Esophagus squamous epithelium (tissue), 5 donors: ENCODE data around the gene DDR2. TPM values are rescaled to one million over a fixed set of nuclear protein-coding genes. Genes with fewer than 3 reads are reported as not detected.

ENCODE experiments used
- DNase-seq: peaks from one replicate; lab custom pipeline; 2025; lab: John Stamatoyannopoulos, UW
- H3K27ac ChIP-seq, 4 donors: fragments of 200-600 bp; sonication (generic); one replicate each; pipeline ENCODE4 v1.5.1; 2016 to 2019; ENCODE audit warnings: mild to moderate bottlenecking in 1 of 4
- H3K27me3 ChIP-seq, 4 donors: fragments of 200-600 bp; sonication (generic); 1 replicate in 3 of 4; 2 replicates in 1 of 4; pipeline versions ENCODE4 v1.5.1 to v1.6.0; 2017 to 2021; ENCODE audit warnings: antibody characterized with exemption in 1 of 4
- H3K36me3 ChIP-seq, 3 donors: fragments of 200-600 bp; sonication (generic); one replicate each; pipeline ENCODE4 v1.5.1; 2016 to 2019
- H3K4me1 ChIP-seq, 3 donors: fragments of 200-600 bp; sonication (generic); one replicate each; pipeline ENCODE4 v1.5.1; 2017 to 2019
- H3K4me3 ChIP-seq, 4 donors: fragments of 200-600 bp; sonication (generic); 1 replicate in 3 of 4; 2 replicates in 1 of 4; pipeline ENCODE4 v1.5.1; 2016 to 2019; ENCODE audit warnings: mild to moderate bottlenecking in 2 of 4, moderate library complexity in 1 of 4
- H3K9me3 ChIP-seq, 3 donors: fragments of 200-600 bp; sonication (generic); one replicate each; pipeline ENCODE4 v1.5.1; 2016 to 2019
- POLR2A ChIP-seq, 4 donors: fragments of 450-650 bp; IDR thresholded peaks; one replicate each; pipeline ENCODE4 v1.6.1; 2017; ENCODE audit warnings: antibody characterized with exemption in 4 of 4, mild to moderate bottlenecking in 4 of 4, moderate library complexity in 3 of 4
- WGBS, 2 donors: methylation state at CpG; one replicate each; pipeline ENCODE4 v1.1.5; 2018; 5-methylcytosine and 5-hydroxymethylcytosine counted together
- intact Hi-C: fragments of 100-400 bp; cut with DNase I; formaldehyde crosslinking; loops from one replicate; pipeline ENCODE4 v1.15.0; 2022
- total RNA-seq, 4 donors: library from RNA; depleted of rRNA; stranded (reverse); fragments of >200 nt; gene quantifications; one replicate each; pipeline ENCODE4 v1.1.0, GENCODE V29; 2016
- TF ChIP-seq, protein P1 (sequence below), 6 experiments: fragments of 450-650 bp in 4 of 6; fragments of 200-600 bp in 2 of 6; sonication (generic) in 2 of 6; IDR thresholded peaks; one replicate each; pipeline ENCODE4 v1.5.1; 2016 to 2019; ENCODE audit warnings: antibody characterized with exemption in 6 of 6, mild to moderate bottlenecking in 4 of 6, moderate library complexity in 4 of 6
- donor health status: DM: yes; HTN: yes; CAD: no.

The DDR2 gene
- total RNA-seq, 4 donors from 2014 or later = 1.5 to 88.1 (median 15.9) TPM

DNA sequence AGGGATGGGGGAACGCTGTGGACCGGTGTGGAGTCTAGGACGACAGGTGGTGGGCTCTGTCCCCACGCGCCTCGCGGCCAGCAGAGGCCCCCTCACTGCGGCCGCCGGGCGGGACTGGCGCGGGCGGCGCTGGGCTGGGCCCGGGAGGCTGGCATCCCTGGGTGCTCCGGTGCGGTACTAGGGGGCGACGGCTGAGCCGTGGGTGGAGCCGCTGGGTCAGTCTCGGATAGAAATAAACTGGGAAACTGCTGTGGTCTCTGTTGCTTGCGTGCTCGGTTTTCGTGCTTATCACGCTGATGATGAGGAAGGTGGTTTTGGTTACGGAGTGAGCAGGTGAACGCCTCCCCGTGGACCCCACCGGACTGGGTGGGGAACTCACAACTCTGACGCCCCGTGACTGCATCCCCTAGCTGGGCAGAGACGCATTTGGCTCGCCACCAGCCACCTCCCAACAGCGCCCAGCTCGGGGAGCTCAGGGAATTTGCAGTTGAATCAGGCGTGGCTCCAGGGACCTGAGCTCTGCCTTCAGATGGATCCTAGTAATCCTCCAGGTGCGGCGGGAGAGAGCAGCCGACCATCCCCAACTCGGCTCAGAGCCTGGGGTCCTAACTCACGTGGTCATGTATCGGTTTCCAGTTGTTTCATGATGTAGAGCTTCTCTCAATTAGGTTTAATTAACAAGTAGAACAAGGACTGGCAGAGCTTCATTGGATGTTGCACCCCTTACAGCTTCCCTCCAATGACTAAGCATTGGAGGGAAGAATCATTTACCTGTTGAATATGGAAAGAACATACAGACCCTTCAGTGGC lies 190.3 kb downstream of the DDR2 start:
- 13 to 15% methylated on average over 11 to 17 of the region's 44 CpGs for WGBS, 2 donors
- Histone ChIP-seq H3K4me1 (peaks cover 5 to 14% (median 6%) of the 10 kb centered on the region in 3 donors), H3K27ac (no peak overlapping the region), H3K36me3 (no peaks in the 10 kb centered on the region), H3K9me3 (no peaks in the 10 kb centered on the region), H3K4me3 (peak overlapping the region; percentile 18 to 64 (median 33)), H3K27me3 (peaks cover 0 to 19% (median 0%) of the 10 kb centered on the region in 4 donors)
- intact Hi-C loops = no loop called here
- no peak for TF ChIP-seq POLR2A (IDR thresholded peaks at IDR 0.05)
- TF ChIP-seq, protein P1, sequence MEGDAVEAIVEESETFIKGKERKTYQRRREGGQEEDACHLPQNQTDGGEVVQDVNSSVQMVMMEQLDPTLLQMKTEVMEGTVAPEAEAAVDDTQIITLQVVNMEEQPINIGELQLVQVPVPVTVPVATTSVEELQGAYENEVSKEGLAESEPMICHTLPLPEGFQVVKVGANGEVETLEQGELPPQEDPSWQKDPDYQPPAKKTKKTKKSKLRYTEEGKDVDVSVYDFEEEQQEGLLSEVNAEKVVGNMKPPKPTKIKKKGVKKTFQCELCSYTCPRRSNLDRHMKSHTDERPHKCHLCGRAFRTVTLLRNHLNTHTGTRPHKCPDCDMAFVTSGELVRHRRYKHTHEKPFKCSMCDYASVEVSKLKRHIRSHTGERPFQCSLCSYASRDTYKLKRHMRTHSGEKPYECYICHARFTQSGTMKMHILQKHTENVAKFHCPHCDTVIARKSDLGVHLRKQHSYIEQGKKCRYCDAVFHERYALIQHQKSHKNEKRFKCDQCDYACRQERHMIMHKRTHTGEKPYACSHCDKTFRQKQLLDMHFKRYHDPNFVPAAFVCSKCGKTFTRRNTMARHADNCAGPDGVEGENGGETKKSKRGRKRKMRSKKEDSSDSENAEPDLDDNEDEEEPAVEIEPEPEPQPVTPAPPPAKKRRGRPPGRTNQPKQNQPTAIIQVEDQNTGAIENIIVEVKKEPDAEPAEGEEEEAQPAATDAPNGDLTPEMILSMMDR (IDR thresholded peaks at IDR 0.05) = no peak
- no peak for DNase-seq

DNA sequence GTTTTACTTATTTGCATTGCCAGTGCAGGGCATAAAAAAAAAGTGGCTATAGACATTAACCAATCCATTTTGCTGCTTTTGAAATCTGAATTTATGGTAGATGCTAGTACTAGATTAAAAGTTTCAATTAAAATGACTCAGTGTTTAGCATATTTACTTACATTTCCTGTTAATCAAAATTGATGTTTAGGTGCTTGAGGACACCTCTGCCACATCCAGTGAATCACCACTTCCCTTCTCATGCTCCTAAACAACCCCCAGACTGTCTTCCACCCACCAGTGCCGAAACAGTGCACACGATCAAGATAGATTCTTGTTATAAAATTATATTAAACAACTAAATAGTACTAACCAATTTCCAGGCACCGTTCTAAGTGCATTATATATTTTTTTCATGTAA lies 191.0 kb downstream of the DDR2 start:
- H3K4me3 ChIP-seq = no peak overlapping the region
- intact Hi-C loops = no loop called here
- TF ChIP-seq POLR2A (IDR thresholded peaks at IDR 0.05) = no peak
- TF ChIP-seq, protein P1 (IDR thresholded peaks at IDR 0.05) = no peak
- 73 to 80% methylated on average over 3 of the region's 3 CpGs for WGBS, 2 donors
- H3K9me3 ChIP-seq = no peaks in the 10 kb centered on the region
- H3K36me3 ChIP-seq = no peaks in the 10 kb centered on the region
- H3K4me1 ChIP-seq = peaks cover 5 to 14% (median 6%) of the 10 kb centered on the region in 3 donors
- no peak overlapping the region for H3K27ac ChIP-seq
- no peak for DNase-seq
- H3K27me3 ChIP-seq = peaks cover 0 to 19% (median 0%) of the 10 kb centered on the region in 4 donors

DNA sequence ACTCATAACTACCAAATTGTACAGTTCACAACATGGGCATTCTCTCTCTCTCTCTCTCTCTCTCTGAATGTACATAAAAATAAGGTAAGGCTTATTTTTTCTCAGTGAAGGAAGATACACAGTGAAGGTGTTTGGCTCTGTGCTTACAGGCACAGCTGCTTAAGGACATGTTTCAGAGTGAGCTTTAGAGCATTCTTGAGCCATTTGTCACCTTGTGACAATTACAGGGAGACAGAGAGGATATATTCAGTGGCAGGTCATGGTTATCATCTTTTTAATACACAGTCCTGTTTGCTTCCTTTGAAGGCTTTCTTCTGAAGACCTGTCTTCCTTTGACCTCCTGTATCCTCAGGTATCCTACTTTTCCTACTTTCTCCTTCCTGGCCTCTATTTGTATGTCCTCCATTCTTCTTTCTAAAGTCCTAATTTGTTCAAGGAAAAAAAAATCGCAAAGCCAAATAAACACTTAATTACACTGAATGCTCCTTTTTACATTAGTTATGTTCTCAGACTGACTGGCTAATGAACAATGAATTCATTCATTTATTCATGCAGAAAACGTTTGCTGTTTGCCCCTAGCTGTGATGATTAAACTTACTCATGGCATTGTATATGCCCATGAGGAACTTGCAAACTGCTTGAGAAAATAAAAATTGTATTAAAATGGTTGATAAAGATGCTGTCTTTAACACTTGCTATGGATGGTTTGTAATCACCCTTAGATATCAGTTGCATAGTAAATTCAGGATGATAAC lies 191.7 kb downstream of the DDR2 start:
- H3K9me3 ChIP-seq = no peaks in the 10 kb centered on the region
- TF ChIP-seq, protein P1 (IDR thresholded peaks at IDR 0.05) = no peak
- no peak for TF ChIP-seq POLR2A (IDR thresholded peaks at IDR 0.05)
- no peak overlapping the region for H3K27ac ChIP-seq
- H3K27me3 ChIP-seq = peaks cover 0 to 19% (median 0%) of the 10 kb centered on the region in 4 donors
- peaks cover 5 to 14% (median 6%) of the 10 kb centered on the region in 3 donors for H3K4me1 ChIP-seq
- H3K36me3 ChIP-seq = no peaks in the 10 kb centered on the region
- WGBS, 2 donors = 54 to 63% methylated on average over 2 of the region's 2 CpGs
- H3K4me3 ChIP-seq = no peak overlapping the region
- no peak for DNase-seq
- intact Hi-C loops = no loop called here

DNA sequence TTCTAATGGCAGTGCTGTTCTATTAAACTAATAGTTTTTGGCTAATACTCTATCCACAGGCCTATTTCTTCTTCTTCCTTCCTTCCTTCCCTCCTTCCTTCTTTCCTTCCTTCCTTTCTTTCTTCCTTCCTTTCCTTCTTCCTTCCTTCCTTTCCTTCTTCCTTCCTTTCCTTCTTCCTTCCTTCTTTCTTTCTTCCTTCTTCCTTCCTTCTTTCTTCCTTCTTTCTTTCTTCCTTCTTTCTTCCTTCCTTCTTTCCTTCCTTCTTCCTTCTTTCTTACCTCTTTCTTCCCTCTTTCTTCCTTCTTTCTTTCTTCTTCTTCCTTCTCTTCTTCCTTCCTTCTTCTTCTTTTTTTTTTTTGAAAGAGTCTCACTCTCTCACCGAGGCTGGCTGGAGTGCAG lies 197.0 kb downstream of the DDR2 start:
- Histone ChIP-seq H3K27ac (no peak overlapping the region), H3K9me3 (no peaks in the 10 kb centered on the region)
- intact Hi-C loops = no loop called here

More for the DNA sequence above, 197.0 kb downstream of the DDR2 start:
- Histone ChIP-seq H3K36me3 (no peaks in the 10 kb centered on the region), H3K4me1 (no peaks in the 10 kb centered on the region), H3K27me3 (peaks cover 0 to 12% (median 0%) of the 10 kb centered on the region in 4 donors), H3K4me3 (no peak overlapping the region)
- TF ChIP-seq POLR2A (IDR thresholded peaks at IDR 0.05) = no peak
- TF ChIP-seq, protein P1 (IDR thresholded peaks at IDR 0.05) = no peak
- DNase-seq = no peak
- WGBS, 2 donors = 80 to 100% methylated on average over 1 of the region's 1 CpG
